ENCODE data around the gene ERMP1.

ERMP1 gene

GRCh38 chr9:5852987-5853386 is 20.1 kb upstream of the ERMP1 start:
- no peak for DNase-seq (ENCODE audit: low spot score)

- peak; percentile 18 for DNase-seq (ENCODE audit: low spot score)
Measured at GRCh38 chr9:5851445-5851844, 18.5 kb upstream of the ERMP1 start.

GRCh38 chr9:5850724-5851122 is 17.8 kb upstream of the ERMP1 start:
- DNase-seq (ENCODE audit: low spot score) = no peak

GRCh38 chr9:5848372-5848882 is 15.5 kb upstream of the ERMP1 start:
- DNase-seq (ENCODE audit: low spot score) = no peak

GRCh38 chr9:5846501-5846921 is 13.6 kb upstream of the ERMP1 start:
- no peak for DNase-seq (ENCODE audit: low spot score)

GRCh38 chr9:5846096-5846495 is 13.2 kb upstream of the ERMP1 start:
- no peak for DNase-seq (ENCODE audit: low spot score)

GRCh38 chr9:5845157-5845531 is 12.2 kb upstream of the ERMP1 start:
- no peak for DNase-seq (ENCODE audit: low spot score)

GRCh38 chr9:5843794-5844471 is 11.0 kb upstream of the ERMP1 start:
- DNase-seq (ENCODE audit: low spot score) = no peak

- DNase-seq (ENCODE audit: low spot score) = no peak
Measured at GRCh38 chr9:5842929-5843793, 10.2 kb upstream of the ERMP1 start.

- no peak for DNase-seq (ENCODE audit: low spot score)
Measured at GRCh38 chr9:5841771-5842573, 9.1 kb upstream of the ERMP1 start.

GRCh38 chr9:5840788-5841187 is 7.9 kb upstream of the ERMP1 start:
- DNase-seq (ENCODE audit: low spot score) = no peak

- DNase-seq (ENCODE audit: low spot score) = no peak
Measured at GRCh38 chr9:5839572-5839902, 6.6 kb upstream of the ERMP1 start.

GRCh38 chr9:5838884-5839571 is 6.1 kb upstream of the ERMP1 start:
- peak; percentile 89 for DNase-seq (ENCODE audit: low spot score)

- DNase-seq (ENCODE audit: low spot score) = no peak
Measured at GRCh38 chr9:5835808-5836207, 2.9 kb upstream of the ERMP1 start.

GRCh38 chr9:5834214-5834613 is 1.3 kb upstream of the ERMP1 start:
- no peak for DNase-seq (ENCODE audit: low spot score)

GRCh38 chr9:5832071-5832537 is 813 bp downstream of the ERMP1 start:
- DNase-seq (ENCODE audit: low spot score) = no peak

- no peak for DNase-seq (ENCODE audit: low spot score)
Measured at GRCh38 chr9:5825895-5826622, 6.9 kb downstream of the ERMP1 start.

GRCh38 chr9:5825223-5825622 is 7.7 kb downstream of the ERMP1 start:
- DNase-seq (ENCODE audit: low spot score) = no peak

GRCh38 chr9:5820425-5820824 is 12.5 kb downstream of the ERMP1 start:
- DNase-seq (ENCODE audit: low spot score) = no peak

- DNase-seq (ENCODE audit: low spot score) = no peak
Measured at GRCh38 chr9:5819174-5819573, 13.7 kb downstream of the ERMP1 start.

Data from LoVo (cell line).